Islet of Langerhans (tissue), 1 donor: ENCODE data around the gene PHKB.
A peak's percentile ranks its signal among the peaks of the same experiment; 100 is the strongest.
"Not testable (repeated sequence)": the region's sequence is repeated elsewhere in the genome, so short reads cannot be mapped to it uniquely, and the experiment has no call there.

Source experiments
- FAIRE-seq: peaks from one replicate; lab custom pipeline; 2011; peaks lifted over from hg19 to GRCh38; lab: Jason Lieb, UNC

PHKB gene

GRCh38 chr16:47470211-47470610, 9.1 kb downstream of the PHKB start:
- no peak for FAIRE-seq

GRCh38 chr16:47470810-47471209, 9.7 kb downstream of the PHKB start:
- no peak for FAIRE-seq

- FAIRE-seq = not testable (repeated sequence)
These were observed 11.9 kb downstream of the PHKB start for GRCh38 chr16:47473004-47473403.

- FAIRE-seq = peak; percentile 80
These were observed 12.7 kb downstream of the PHKB start for GRCh38 chr16:47473792-47474191.

- no peak for FAIRE-seq
These were observed 14.7 kb downstream of the PHKB start for GRCh38 chr16:47475786-47476185.

GRCh38 chr16:47476654-47477345, 15.7 kb downstream of the PHKB start:
- peak; percentile 33 for FAIRE-seq

GRCh38 chr16:47477679-47478078, 16.5 kb downstream of the PHKB start:
- FAIRE-seq = no peak

GRCh38 chr16:47480410-47480809, 19.3 kb downstream of the PHKB start:
- no peak for FAIRE-seq

GRCh38 chr16:47481698-47482374, 20.7 kb downstream of the PHKB start:
- no peak for FAIRE-seq

GRCh38 chr16:47483616-47484015, 22.5 kb downstream of the PHKB start:
- FAIRE-seq = no peak

- FAIRE-seq = no peak
These were observed 25.7 kb downstream of the PHKB start for GRCh38 chr16:47486856-47487255.

GRCh38 chr16:47488051-47488450, 26.9 kb downstream of the PHKB start:
- FAIRE-seq = no peak

- FAIRE-seq = no peak
These were observed 29.3 kb downstream of the PHKB start for GRCh38 chr16:47490471-47490870.

- FAIRE-seq = no peak
These were observed 30.9 kb downstream of the PHKB start for GRCh38 chr16:47492036-47492427.

GRCh38 chr16:47492428-47493377, 31.6 kb downstream of the PHKB start:
- FAIRE-seq = no peak

- peak; percentile 21 for FAIRE-seq
These were observed 32.5 kb downstream of the PHKB start for GRCh38 chr16:47493381-47494337.

GRCh38 chr16:47499080-47499699, 38.1 kb downstream of the PHKB start:
- no peak for FAIRE-seq

GRCh38 chr16:47499700-47500264, 38.7 kb downstream of the PHKB start:
- no peak for FAIRE-seq

- no peak for FAIRE-seq
These were observed 42.8 kb downstream of the PHKB start for GRCh38 chr16:47503936-47504335.

GRCh38 chr16:47504599-47504998, 43.5 kb downstream of the PHKB start:
- no peak for FAIRE-seq

- no peak for FAIRE-seq
These were observed 45.7 kb downstream of the PHKB start for GRCh38 chr16:47506800-47507199.
